Heart left ventricle (tissue), 16 donors: ENCODE data around the gene TYK2. TPM values are rescaled to one million over a fixed set of nuclear protein-coding genes. Genes with fewer than 3 reads are reported as not detected.

ENCODE experiments used
- ATAC-seq, 4 donors: fragments of 200-7000 bp; cut with Tn5 transposase; one replicate each; pipeline ENCODE4 v1.9.1; 2020 to 2022; ENCODE audit warnings: moderate library complexity in 4 of 4, mild to moderate bottlenecking in 3 of 4, moderate number of reproducible peaks in 1 of 4
- DNase-seq, 5 donors: peaks; one replicate each; pipeline ENCODE4 v3.0.0-alpha.2; 2020
- H3K27ac ChIP-seq, 12 donors: fragments of 200-600 bp; sonication (generic) in 4 of 12; one replicate each; pipeline versions ENCODE4 v1.5.0 to v1.8.0; 2016 to 2022; ENCODE audit warnings: mild to moderate bottlenecking in 2 of 12
- H3K27me3 ChIP-seq, 9 donors: fragments of 200-600 bp; sonication (generic) in 2 of 9; one replicate each; pipeline versions ENCODE4 v1.5.1 to v1.8.0; 2016 to 2022; ENCODE audit warnings: mild to moderate bottlenecking in 3 of 9
- H3K36me3 ChIP-seq, 9 donors: fragments of 200-600 bp; sonication (generic) in 2 of 9; one replicate each; pipeline versions ENCODE4 v1.5.0 to v1.8.0; 2018 to 2022; ENCODE audit warnings: mild to moderate bottlenecking in 2 of 9
- H3K4me1 ChIP-seq, 12 donors: fragments of 200-600 bp; sonication (generic) in 4 of 12; one replicate each; pipeline versions ENCODE4 v1.5.0 to v1.8.0; 2016 to 2022; ENCODE audit warnings: mild to moderate bottlenecking in 3 of 12
- H3K4me3 ChIP-seq, 12 donors: fragments of 200-600 bp; sonication (generic) in 4 of 12; one replicate each; pipeline versions ENCODE4 v1.5.0 to v1.8.0; 2017 to 2022; ENCODE audit warnings: mild to moderate bottlenecking in 9 of 12, moderate library complexity in 4 of 12
- H3K9me3 ChIP-seq, 12 donors: fragments of 200-600 bp; sonication (generic) in 4 of 12; one replicate each; pipeline versions ENCODE4 v1.5.0 to v1.8.0; 2016 to 2022; ENCODE audit warnings: mild to moderate bottlenecking in 1 of 12
- CTCF ChIP-seq, 12 donors: fragments of 200-600 bp; sonication (generic) in 4 of 12; IDR thresholded peaks; one replicate each; pipeline versions ENCODE4 v1.5.0 to v1.8.0; 2018 to 2022; ENCODE audit warnings: antibody characterized with exemption in 12 of 12, mild to moderate bottlenecking in 5 of 12
- POLR2A ChIP-seq, 2 donors: fragments of 450-650 bp; IDR thresholded peaks; one replicate each; pipeline ENCODE4 v1.6.1; 2017; ENCODE audit warnings: antibody characterized with exemption in 2 of 2, mild to moderate bottlenecking in 2 of 2, moderate library complexity in 2 of 2
- WGBS, 4 donors: extraction: QIAGEN DNeasy Blood & Tissue Kit in 2 of 4; methylation state at CpG; one replicate each; pipeline versions ENCODE4 v1.1.5 to v1.1.7; 2013 to 2018; 5-methylcytosine and 5-hydroxymethylcytosine counted together
- intact Hi-C, 10 donors: fragments of 100-400 bp; cut with DNase I; formaldehyde crosslinking; loops; one replicate each; pipeline versions ENCODE4 v1.11.1 to v1.14.2; 2022
- polyA plus RNA-seq, 2 donors: library from polyadenylated mRNA; stranded (reverse); fragments of 200-250 nt; gene quantifications; one replicate each; pipeline ENCODE4 v1.2.3, GENCODE V29; 2013
- total RNA-seq, 9 donors: library from RNA; depleted of rRNA in 2 of 9; stranded (reverse); fragments of >200 nt in 2 of 9; fragmentation: NEBNext Ultra II Directional in 3 of 9; extraction: Animal tissue kit (Norgen Biotek cat#: 25700) in 3 of 9; gene quantifications; one replicate each; pipeline versions ENCODE4 v1.1.0 to v1.2.4, GENCODE V29; 2016 to 2023
- donor health status: ischemic (EF 13 %, LVEDD 7.1; RV severe dilation, severe dysfunction).
- donor health status: healthy with polysubstance abuse.
- donor health status: DM: no; HTN: yes; CAD: no.
- donor health status: DM: no; HTN: no; CAD: no.
- donor health status: ischemic (EF 25% LVEDD 6.9; RV normal size, moderate dysfunction).
- donor health status: ischemic (EF 25% LVEDD 5.7; RV mildly dilated, moderate dysfunction).
- donor health status: healthy.
- donor health status: DM: yes; HTN: yes; CAD: no.
- donor health status: ischemic (EF 35%, LVEDD 5.7; RV mildly dilated, moderate dysfunction).
- donor health status: nonischemic (EF 11% LVEDD 7.7; RV severe dilation, severe dysfunction).
- donor health status: DM: yes; HTN: yes; CAD: no.
- donor health status: PGD.
- donor health status: ischemic (EF 29% LVEDD 5.4; RV normal size, mild dysfunction).
- donor health status: nonischemic (EF 23%, LVEDD 6.1; RV moderate dilation, normal function).

TYK2 gene
- total and polyA plus RNA-seq, 11 donors = 37.7 to 100 (median 59.4) TPM

GRCh38 chr19:10328558-10329429 lies 51.6 kb downstream of the TYK2 start:
- Histone ChIP-seq H3K4me1 (peaks cover 0 to 18% (median 11%) of the 10 kb centered on the region in 12 donors), H3K9me3 (no peaks in the 10 kb centered on the region), H3K4me3 (no peak overlapping the region), H3K27ac (no peak overlapping the region), H3K27me3 (no peaks in the 10 kb centered on the region), H3K36me3 (peaks cover 2 to 73% (median 68%) of the 10 kb centered on the region in 9 donors)
- 93 to 96% (median 95%) methylated on average over 7 to 41 of the region's 41 CpGs for WGBS, 4 donors
- ATAC-seq = no peak
- intact Hi-C loops = no loop called here
- no peak for DNase-seq
- TF ChIP-seq CTCF (IDR thresholded peaks at IDR 0.05) (no peak), POLR2A (IDR thresholded peaks at IDR 0.05) (no peak)

- Histone ChIP-seq H3K4me1 (peaks cover 0 to 15% (median 10%) of the 10 kb centered on the region in 12 donors), H3K27ac (no peak overlapping the region), H3K36me3 (peaks cover 2 to 83% (median 77%) of the 10 kb centered on the region in 9 donors), H3K4me3 (no peak overlapping the region), H3K9me3 (no peaks in the 10 kb centered on the region), H3K27me3 (no peaks in the 10 kb centered on the region)
- TF ChIP-seq CTCF (IDR thresholded peaks at IDR 0.05) (no peak), POLR2A (IDR thresholded peaks at IDR 0.05) (no peak)
- WGBS, 4 donors = 73 to 91% (median 90%) methylated on average over 4 to 7 of the region's 7 CpGs
- intact Hi-C loops = no loop called here
- ATAC-seq (no peak), DNase-seq (no peak)
These were observed 52.6 kb downstream of the TYK2 start for GRCh38 chr19:10327793-10328192.

DNA sequence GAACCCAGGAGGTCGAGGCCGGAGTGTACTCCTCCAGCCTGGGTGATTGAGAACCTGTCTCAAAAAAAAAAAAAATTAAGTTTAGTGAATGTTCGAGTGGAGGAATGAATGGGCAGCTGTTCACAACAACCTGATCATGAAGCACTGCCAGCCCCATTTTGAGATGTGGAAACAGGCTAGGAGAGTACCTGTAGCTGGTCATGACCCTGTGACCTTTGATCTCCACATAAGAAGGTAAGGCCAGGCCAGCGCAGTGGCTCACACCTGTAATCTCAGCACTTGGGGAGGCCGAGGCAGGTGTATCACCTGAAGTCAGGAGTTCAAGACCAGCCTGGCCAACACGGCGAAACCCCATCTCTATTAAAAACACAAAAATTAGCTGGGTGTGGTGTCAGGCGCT lies 54.6 kb downstream of the TYK2 start:
- no peak overlapping the region for H3K27ac ChIP-seq
- no peaks in the 10 kb centered on the region for H3K4me1 ChIP-seq
- H3K27me3 ChIP-seq = no peaks in the 10 kb centered on the region
- H3K4me3 ChIP-seq = no peak overlapping the region
- no peak for ATAC-seq
- WGBS, 4 donors = 90 to 94% (median 92%) methylated on average over 8 of the region's 8 CpGs
- intact Hi-C loops = no loop called here
- H3K36me3 ChIP-seq = peaks cover 2 to 100% (median 97%) of the 10 kb centered on the region in 9 donors
- no peaks in the 10 kb centered on the region for H3K9me3 ChIP-seq
- no peak for DNase-seq
- TF ChIP-seq POLR2A (IDR thresholded peaks at IDR 0.05) (no peak), CTCF (IDR thresholded peaks at IDR 0.05) (no peak)

- Histone ChIP-seq H3K9me3 (no peaks in the 10 kb centered on the region), H3K27ac (no peak overlapping the region), H3K4me1 (no peaks in the 10 kb centered on the region), H3K36me3 (peaks cover 2 to 100% (median 98%) of the 10 kb centered on the region in 9 donors), H3K27me3 (no peaks in the 10 kb centered on the region), H3K4me3 (no peak overlapping the region)
- DNase-seq (no peak), ATAC-seq (no peak)
- no peak for TF ChIP-seq CTCF (IDR thresholded peaks at IDR 0.05)
- TF ChIP-seq POLR2A (IDR thresholded peaks at IDR 0.05) = no peak
- 92 to 95% (median 94%) methylated on average over 12 to 19 of the region's 19 CpGs for WGBS, 4 donors
- intact Hi-C loops = no loop called here
These were observed 58.2 kb downstream of the TYK2 start for GRCh38 chr19:10321874-10322835.
